HG03066 (cell line): Measurements from ENCODE around the gene AIF1L.

Experiments
- ATAC-seq: cut with Tn5 transposase; IDR thresholded peaks from one replicate; pipeline ENCODE4 v1.9.1; 2021; ENCODE audit warnings: low read depth; ENCODE audit not compliant: unreplicated experiment

Gene AIF1L

DNA sequence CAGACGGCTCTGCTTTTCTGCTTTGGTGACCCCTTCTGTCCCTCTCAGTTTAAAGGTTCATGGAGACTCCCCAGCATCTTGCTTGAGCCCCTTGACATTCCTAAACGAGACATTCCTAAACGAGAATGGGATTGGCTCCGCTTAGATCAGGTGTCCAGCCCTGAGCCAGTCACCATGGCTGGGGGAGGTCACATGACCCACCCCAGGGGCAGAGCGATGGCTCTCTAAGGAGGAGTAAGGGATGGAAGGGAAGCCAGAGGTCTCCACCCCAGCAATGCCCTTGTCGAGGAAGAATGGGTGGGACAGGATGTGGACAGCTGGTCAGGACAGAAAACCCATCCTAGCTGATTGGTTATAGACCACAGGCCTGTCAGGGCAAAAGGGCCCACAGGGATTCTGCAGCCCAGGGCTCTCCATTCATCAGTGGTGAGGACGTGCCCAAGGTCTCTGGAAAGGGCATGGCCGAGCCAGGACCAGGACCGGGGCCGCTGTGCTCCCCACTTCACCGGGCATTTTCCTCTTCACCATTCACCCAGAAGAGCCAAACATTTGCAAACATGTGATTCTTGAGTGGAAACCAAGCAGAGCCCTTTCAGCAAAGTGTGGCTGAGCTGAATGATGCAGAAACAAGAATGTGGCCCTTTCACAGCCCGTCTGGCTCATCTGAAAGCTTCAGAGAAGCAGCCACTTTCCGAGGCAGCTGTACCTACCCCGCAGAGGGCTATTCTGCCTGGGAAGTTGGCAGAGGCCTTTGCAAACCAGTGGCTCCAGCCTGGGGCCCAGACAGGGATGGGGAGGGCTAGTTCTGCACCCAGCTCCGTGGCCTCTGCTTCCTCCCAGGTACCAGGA, 19.8 kb upstream of the AIF1L start:
- ATAC-seq, result no peak

DNA sequence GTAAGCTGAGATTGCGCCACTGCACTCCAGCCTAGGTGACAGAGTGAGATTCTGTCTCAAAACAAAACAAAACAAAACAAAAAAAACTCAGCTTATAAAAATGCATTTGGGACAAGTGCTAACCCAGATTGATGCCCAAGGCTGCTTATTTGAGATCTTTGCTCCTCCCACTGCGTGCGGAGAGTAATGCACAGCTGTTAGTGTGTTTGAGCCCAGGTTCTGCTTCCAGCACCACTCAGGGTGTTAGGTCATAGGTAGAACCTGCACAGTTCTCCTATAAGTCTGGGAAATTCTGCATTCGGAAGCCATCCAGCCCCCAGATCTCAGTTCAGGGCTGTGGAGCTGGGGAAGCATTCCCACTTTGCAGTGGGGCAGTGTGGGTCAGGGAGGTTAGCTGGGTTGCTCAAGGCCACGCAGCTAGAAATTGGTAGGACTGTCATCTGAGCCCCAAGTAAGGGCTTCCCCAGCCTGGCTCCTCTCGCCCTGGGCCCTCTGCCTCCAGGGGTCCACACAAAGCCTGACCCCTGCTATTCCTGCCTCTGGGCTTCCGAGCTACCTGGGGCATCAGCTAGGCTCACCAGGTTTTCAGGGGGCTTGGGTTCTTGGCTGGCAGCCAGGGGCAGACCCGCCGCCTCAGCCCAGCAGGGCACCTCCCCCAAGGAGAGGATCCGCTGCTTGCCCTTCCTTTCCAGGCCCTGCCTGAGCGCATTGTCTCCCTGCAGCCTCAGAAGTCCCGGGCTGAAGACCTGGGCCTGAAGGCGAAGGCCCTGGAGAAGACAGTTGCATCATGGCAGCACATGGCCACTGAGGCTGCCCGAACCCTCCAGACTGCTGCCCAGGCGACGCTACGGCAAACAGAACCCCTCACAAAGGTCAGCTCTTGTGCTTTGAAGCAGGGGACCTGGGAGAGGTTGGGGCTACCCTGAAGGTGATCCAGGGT, 17.6 kb upstream of the AIF1L start:
- ATAC-seq, result no peak

DNA sequence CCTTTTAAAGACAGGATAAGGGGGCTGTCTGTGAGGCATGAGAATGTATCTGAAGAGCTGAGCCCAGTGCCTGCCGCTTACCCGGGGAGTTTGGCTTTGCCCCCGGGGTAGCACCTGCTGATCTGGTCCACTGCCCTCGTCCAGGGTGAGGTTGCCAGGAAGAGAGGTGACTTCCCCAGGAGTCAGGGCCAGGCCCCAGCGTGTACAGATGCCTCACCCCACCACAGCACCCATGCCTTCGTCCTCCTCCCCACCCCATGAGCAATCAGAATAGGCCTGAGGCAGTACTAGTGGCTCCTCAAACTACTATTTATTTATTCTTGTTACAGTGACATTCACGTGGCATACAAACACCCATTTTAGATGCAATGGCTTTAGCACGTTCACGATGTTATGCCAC, 15.7 kb upstream of the AIF1L start:
- no peak for ATAC-seq

- no peak for ATAC-seq
Observed at GRCh38 chr9:131081868-131082267, 14.5 kb upstream of the AIF1L start.

DNA sequence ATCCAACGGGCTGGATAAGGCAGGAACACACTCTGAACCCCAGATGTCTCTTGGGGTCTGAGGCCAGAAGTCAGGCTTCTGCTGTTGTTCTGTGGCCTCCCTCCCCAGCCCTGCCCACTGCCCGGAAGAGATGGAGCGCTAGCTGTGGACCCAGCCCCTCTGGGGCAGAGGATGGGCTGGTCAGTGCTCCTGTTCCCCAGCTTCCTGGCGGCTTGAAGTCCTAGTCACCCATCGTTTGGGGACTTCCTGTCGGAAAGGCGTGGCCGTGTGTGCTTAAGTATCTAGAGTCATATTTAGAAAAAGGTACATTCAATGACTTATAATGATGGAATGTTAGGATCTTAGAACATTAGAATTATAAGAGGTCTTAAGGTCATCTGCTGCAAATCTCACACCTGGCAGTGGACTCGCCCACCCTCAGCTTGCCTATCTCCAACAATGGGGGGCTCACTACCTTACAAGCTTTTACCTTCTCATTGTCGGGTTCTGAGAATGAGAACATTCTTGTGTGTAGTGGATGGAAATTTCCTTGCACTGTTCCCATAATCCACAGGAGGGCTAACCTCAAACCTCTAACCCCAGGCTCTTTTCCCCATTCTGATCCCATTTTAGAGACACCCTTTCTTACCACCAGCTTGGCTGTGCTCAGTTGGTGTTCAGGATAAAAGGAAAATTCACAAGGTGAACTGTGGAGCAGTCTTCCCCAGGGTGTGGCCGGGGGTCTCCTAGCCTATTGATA, 13.4 kb upstream of the AIF1L start:
- no peak for ATAC-seq

GRCh38 chr9:131084661-131085369, 11.5 kb upstream of the AIF1L start:
- no peak for ATAC-seq

DNA sequence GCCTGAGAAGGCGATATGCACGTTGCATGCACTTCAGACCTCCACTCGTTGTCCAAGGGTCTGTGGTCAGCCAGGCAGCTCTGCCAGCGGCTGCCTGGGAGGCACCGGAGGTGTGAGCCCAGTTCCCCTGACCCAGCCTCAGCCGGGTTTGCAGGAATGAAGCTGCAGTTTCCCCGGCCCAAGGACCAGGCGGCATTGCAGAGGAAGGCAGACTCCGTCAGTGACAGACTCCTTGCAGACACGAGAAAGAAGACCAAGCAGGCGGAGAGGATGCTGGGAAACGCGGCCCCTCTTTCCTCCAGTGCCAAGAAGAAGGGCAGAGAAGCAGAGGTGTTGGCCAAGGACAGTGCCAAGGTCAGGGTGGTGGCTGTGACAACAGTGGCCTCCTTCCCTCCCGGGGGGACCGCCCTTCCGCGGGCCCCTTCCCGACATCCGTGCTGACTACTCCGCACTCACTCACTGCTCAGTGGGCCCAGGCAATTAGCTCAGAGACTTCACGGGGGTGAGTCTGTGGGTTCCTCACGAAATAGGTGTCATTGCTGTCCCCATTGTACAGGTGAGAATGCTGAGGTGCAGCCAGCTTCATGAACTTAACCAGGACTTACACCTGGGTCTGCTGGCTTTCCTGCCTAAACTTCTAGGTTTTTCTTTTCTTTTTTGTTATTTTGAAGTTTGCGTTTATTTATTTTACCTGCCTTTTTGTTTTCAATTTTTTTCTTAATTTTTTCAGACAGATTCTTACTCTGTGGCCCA, 10.8 kb upstream of the AIF1L start:
- ATAC-seq, result no peak

DNA sequence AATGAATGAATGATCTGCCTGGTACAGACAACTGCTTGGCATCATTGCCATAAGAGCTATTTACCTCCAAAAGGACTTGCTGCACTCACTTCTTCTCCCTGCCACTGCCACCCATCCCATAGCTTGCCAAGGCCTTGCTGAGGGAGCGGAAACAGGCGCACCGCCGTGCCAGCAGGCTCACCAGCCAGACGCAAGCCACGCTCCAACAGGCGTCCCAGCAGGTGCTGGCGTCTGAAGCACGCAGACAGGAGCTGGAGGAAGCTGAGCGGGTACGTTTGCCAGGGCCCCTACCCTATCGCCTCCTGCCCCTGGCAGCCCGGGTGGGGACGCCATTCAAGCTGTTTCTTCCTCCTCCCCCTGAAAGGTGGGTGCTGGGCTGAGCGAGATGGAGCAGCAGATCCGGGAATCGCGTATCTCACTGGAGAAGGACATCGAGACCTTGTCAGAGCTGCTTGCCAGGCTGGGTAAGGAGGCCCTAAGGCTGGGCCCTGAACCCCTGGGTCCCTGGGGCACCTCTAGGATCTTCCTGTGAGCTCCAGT, 8.9 kb upstream of the AIF1L start:
- ATAC-seq, result no peak

DNA sequence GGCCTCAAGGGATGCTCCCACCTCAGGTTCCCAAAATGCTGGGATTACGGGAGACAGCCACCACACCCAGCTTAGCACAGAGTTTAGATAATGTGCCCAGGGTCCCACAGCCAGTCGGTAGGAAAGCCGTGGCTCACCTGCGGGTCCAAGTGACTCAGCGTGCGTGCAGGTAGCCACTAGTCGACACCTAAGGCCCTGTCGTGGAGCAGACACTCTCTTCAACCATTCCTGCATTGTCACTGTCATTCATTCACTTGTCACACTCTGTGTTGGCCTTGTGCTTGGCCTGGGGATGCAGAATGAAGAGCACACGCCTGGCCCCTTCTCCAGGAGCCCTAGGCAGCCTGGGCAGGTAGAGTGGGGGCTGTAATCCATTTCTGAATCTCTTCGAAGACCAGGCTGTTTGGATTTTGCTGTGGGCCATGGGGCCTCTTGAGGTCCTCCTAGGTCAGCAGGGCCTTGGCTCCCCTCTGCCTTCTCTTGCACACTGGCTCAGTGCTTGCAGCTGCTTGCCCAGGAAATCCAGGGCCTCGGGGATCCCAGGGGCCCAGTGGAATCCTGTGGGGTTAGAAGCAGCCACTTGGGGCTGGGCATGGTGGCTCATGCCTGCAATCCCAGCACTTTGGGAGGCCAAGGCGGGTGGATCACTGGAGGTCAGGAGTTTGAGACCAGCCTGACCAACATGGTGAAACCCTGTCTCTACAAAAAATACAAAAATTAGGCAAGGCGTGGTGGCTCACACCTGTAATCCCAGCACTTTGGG, 6.1 kb upstream of the AIF1L start:
- no peak for ATAC-seq

DNA sequence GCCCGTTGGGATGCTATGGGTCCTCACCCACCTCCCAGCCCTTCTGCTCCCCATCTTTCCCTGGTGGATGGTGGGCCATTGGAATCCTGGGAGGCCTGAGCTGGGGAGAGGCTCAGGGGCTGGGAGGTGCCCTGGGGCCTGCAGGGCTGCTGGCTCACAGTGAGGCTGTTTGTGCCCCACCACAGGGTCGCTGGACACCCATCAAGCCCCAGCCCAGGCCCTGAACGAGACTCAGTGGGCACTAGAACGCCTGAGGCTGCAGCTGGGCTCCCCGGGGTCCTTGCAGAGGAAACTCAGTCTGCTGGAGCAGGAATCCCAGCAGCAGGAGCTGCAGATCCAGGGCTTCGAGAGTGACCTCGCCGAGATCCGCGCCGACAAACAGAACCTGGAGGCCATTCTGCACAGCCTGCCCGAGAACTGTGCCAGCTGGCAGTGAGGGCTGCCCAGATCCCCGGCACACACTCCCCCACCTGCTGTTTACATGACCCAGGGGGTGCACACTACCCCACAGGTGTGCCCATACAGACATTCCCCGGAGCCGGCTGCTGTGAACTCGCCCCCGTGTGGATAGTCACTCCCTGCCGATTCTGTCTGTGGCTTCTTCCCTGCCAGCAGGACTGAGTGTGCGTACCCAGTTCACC, 4.9 kb upstream of the AIF1L start:
- no peak for ATAC-seq

GRCh38 chr9:131092030-131092429, 4.3 kb upstream of the AIF1L start:
- no peak for ATAC-seq

GRCh38 chr9:131092548-131093440, 3.5 kb upstream of the AIF1L start:
- no peak for ATAC-seq

GRCh38 chr9:131094015-131094414, 2.3 kb upstream of the AIF1L start:
- no peak for ATAC-seq

GRCh38 chr9:131094622-131095021, 1.7 kb upstream of the AIF1L start:
- no peak for ATAC-seq

DNA sequence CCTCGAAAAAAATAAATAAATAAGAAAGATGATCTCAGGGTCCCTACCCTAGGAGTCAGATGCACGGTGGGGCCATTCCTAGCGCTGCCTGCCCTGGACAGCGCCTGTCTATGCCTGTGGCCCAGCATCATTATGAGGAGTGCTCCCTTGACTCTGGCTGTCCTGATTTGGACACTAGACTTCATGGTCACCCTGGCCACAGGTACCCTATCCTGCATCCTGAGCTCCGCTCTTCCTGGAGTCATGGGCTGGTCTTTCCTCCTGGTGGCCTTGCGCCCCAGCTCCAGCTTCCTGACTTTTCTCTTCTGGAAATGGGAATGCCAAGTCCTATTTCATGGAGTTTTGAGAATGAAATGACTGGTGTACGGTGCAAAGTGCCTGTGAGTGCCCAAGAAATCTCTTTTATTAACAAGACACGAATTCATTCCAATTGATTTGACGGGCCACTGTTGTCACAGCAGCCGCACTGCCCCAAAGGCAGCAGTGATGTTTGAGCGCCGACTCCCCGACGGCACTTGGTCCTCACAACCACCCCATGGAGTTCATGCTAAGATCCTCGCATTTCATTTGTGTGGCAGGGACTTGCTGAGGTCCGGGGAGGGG, 564 bp upstream of the AIF1L start:
- ATAC-seq, result no peak

- no peak for ATAC-seq
Observed at GRCh38 chr9:131097126-131097947, 1.0 kb downstream of the AIF1L start.
